H1 (cell line): ENCODE measurements around the gene FXR1. TPM values are rescaled to one million over a fixed set of nuclear protein-coding genes. Genes with fewer than 3 reads are reported as not detected.

Experiments used
- CBX8 ChIP-seq: fragments of 300-800, 300-1000 bp; sonication (generic); IDR thresholded peaks from 2 replicates; pipeline ENCODE4 v1.7.1; 2016; ENCODE audit warnings: low read depth, low read length, borderline replicate concordance
- CHD7 ChIP-seq: fragments of 300-600 bp; sonication (generic); IDR thresholded peaks from 2 replicates; pipeline ENCODE4 v1.7.1; 2012; ENCODE audit warnings: low read length, moderate library complexity, mild to moderate bottlenecking, inconsistent platforms; ENCODE audit not compliant: insufficient replicate concordance
- E2F6 ChIP-seq: IDR thresholded peaks from 2 replicates; pipeline ENCODE4 v1.6.1; 2012; ENCODE audit warnings: inconsistent platforms
- KDM1A ChIP-seq: fragments of 200-600, 300-600 bp; sonication (generic); IDR thresholded peaks from 2 replicates; pipeline ENCODE4 v1.7.1; 2016; ENCODE audit warnings: mild to moderate bottlenecking, low read length, borderline replicate concordance
- SIN3A ChIP-seq, 2 experiments: IDR thresholded peaks in 1 of 2; conservative IDR thresholded peaks in 1 of 2; 2 replicates each; pipeline ENCODE4 v1.6.1; 2011 to 2012; ENCODE audit warnings: low read length in 2 of 2, improper control_type of control experiment in 1 of 2, low read depth in 1 of 2, mild to moderate bottlenecking in 1 of 2
- SP1 ChIP-seq: IDR thresholded peaks from 2 replicates; pipeline ENCODE4 v1.6.1; 2011; ENCODE audit warnings: low read depth, low read length
- TAF7 ChIP-seq: optimal IDR thresholded peaks from 2 replicates; pipeline ENCODE3; 2011; ENCODE audit warnings: low read depth, mild to moderate bottlenecking, inconsistent platforms, low read length, moderate library complexity, borderline replicate concordance
- TBP ChIP-seq: IDR thresholded peaks from 2 replicates; pipeline ENCODE4 v1.6.1; 2011; ENCODE audit warnings: low read depth, low read length, improper control_type of control experiment
- TEAD4 ChIP-seq: IDR thresholded peaks from 2 replicates; pipeline ENCODE4 v1.6.1; 2012; ENCODE audit warnings: low read depth, low read length, inconsistent platforms, mixed read lengths
- YY1 ChIP-seq: IDR thresholded peaks from 2 replicates; pipeline ENCODE4 v1.6.1; 2011; ENCODE audit warnings: low read depth, mild to moderate bottlenecking, low read length
- polyA plus RNA-seq, 7 experiments: library from polyadenylated mRNA; depleted of rRNA in 3 of 7; stranded (reverse) in 5 of 7; unstranded in 2 of 7; fragments of >200 nt in 5 of 7; fragments of 200-250 nt in 2 of 7; gene quantifications; 1 replicate in 5 of 7; 2 replicates in 1 of 7; 4 replicates in 1 of 7; pipeline versions ENCODE4 v1.2.1 to v1.2.3, GENCODE V29; 2011 to 2013; ENCODE audit warnings: missing spikeins in 2 of 7, mixed read lengths in 2 of 7
- total RNA-seq: library from RNA; stranded (reverse); fragmentation: NEBNext Ultra II Directional; extraction: Animal tissue kit (Norgen Biotek cat#: 25700); gene quantifications from 2 replicates; pipeline ENCODE4 v1.2.1, GENCODE V29; 2021
- TF ChIP-seq, protein P1 (sequence below): IDR thresholded peaks from 2 replicates; pipeline ENCODE4 v1.6.1; 2012; ENCODE audit warnings: inconsistent platforms

Gene FXR1
- total and polyA plus RNA-seq, 2 of the 8 experiments (the other 6 are each of a cell fraction or from before 2014, with no cell fraction given) = 108 to 283 TPM

DNA sequence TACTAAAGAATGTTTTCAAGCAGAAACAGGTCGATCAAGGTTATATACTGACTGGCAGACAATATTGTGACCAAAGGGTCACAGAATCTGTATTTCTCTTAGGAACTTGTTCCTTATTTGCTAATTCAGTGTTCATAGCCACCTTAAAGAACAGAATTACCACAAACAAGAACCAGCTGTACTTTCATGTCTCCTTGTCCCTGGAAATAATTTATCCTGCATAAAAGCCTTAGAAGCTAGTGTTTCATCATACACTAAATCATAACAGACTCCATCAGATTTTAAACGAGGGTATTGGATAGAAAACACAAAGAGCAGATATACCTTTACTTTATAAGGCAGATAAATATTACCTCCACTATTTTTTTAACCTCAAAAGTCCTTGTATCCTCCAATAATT is 70.7 kb downstream of the FXR1 start (continued):
- TF ChIP-seq CHD7 (no peak), YY1 (no peak), CBX8 (no peak), SP1 (no peak), KDM1A (no peak), TAF7 (no peak), E2F6 (no peak), TBP (no peak), SIN3A (conservative IDR thresholded peaks at IDR 0.05 in 1 of 2, IDR thresholded peaks at IDR 0.05 in 1 of 2; ENCODE audit: low read depth in 1 of 2, low read length in 2 of 2) (no peak), TEAD4 (no peak)
- TF ChIP-seq, protein P1, sequence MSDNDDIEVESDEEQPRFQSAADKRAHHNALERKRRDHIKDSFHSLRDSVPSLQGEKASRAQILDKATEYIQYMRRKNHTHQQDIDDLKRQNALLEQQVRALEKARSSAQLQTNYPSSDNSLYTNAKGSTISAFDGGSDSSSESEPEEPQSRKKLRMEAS = no peak
